Mesendoderm (in vitro differentiated cells): Measurements from ENCODE around the gene ALX3.

Experiments
- DNase-seq: peaks from one replicate; pipeline ENCODE4 v3.0.0; 2013
- H2AK5ac ChIP-seq: 2 replicates; pipeline ENCODE4 v1.6.1; 2013; ENCODE audit warnings: low read length, inconsistent platforms
- H2BK120ac ChIP-seq: 2 replicates; pipeline ENCODE4 v1.6.1; 2013; ENCODE audit warnings: low read depth, mild to moderate bottlenecking, low read length, moderate library complexity, mixed read lengths
- H2BK15ac ChIP-seq: replicated peaks from 2 replicates; pipeline ENCODE4 v1.6.1; 2013; ENCODE audit warnings: low read depth, mild to moderate bottlenecking, moderate library complexity
- H2BK5ac ChIP-seq: 2 replicates; pipeline ENCODE4 v1.6.1; 2013; ENCODE audit warnings: low read length, inconsistent platforms
- H3K18ac ChIP-seq: 2 replicates; pipeline ENCODE4 v1.6.1; 2013; ENCODE audit warnings: mild to moderate bottlenecking, low read length, mixed read lengths
- H3K23ac ChIP-seq: one replicate; pipeline ENCODE4 v1.6.1; 2013; ENCODE audit warnings: low read length
- H3K27ac ChIP-seq: 2 replicates; pipeline ENCODE4 v1.5.1; 2013; ENCODE audit warnings: low read depth, mild to moderate bottlenecking, inconsistent platforms, low read length, moderate library complexity
- H3K27me3 ChIP-seq: 2 replicates; pipeline ENCODE4 v1.6.1; 2013; ENCODE audit warnings: low read length, control low read depth, mild to moderate bottlenecking, inconsistent platforms; ENCODE audit not compliant: insufficient read depth, poor library complexity
- H3K36me3 ChIP-seq: 2 replicates; pipeline ENCODE4 v1.6.1; 2013; ENCODE audit warnings: low read length, inconsistent platforms; ENCODE audit not compliant: control insufficient read depth, insufficient read depth
- H3K4ac ChIP-seq: one replicate; pipeline ENCODE4 v1.6.1; 2013; ENCODE audit warnings: low read depth, mild to moderate bottlenecking, low read length, moderate library complexity
- H3K4me1 ChIP-seq: 2 replicates; pipeline ENCODE4 v1.6.1; 2013; ENCODE audit warnings: low read depth, low read length, inconsistent platforms; ENCODE audit not compliant: control insufficient read depth
- H3K4me2 ChIP-seq: 2 replicates; pipeline ENCODE4 v1.6.1; 2013; ENCODE audit warnings: low read length
- H3K4me3 ChIP-seq: 2 replicates; pipeline ENCODE4 v1.5.1; 2013; ENCODE audit warnings: mild to moderate bottlenecking, low read length
- H3K56ac ChIP-seq: one replicate; pipeline ENCODE4 v1.6.1; 2013; ENCODE audit warnings: low read length
- H3K79me1 ChIP-seq: 2 replicates; pipeline ENCODE4 v1.6.1; 2013; ENCODE audit warnings: low read length, inconsistent platforms
- H3K79me2 ChIP-seq: 2 replicates; pipeline ENCODE4 v1.6.1; 2013; ENCODE audit warnings: mild to moderate bottlenecking, low read length; ENCODE audit not compliant: control insufficient read depth, insufficient read depth
- H3K9ac ChIP-seq: 2 replicates; pipeline ENCODE4 v1.6.1; 2013; ENCODE audit warnings: low read length, inconsistent platforms
- H4K5ac ChIP-seq: one replicate; pipeline ENCODE4 v1.6.1; 2013; ENCODE audit warnings: low read length
- H4K8ac ChIP-seq: one replicate; pipeline ENCODE4 v1.6.1; 2013; ENCODE audit warnings: low read depth, mild to moderate bottlenecking, control low read depth, low read length, moderate library complexity
- WGBS: extraction: QIAGEN DNeasy Blood & Tissue Kit; methylation state at CpG from one replicate; pipeline ENCODE4 v1.1.7; 2013; ENCODE audit warnings: low lambda C conversion rate, missing lambda C conversion rate; ENCODE audit not compliant: insufficient coverage; ENCODE audit errors: extremely low coverage; 5-methylcytosine and 5-hydroxymethylcytosine counted together

The ALX3 gene

DNA sequence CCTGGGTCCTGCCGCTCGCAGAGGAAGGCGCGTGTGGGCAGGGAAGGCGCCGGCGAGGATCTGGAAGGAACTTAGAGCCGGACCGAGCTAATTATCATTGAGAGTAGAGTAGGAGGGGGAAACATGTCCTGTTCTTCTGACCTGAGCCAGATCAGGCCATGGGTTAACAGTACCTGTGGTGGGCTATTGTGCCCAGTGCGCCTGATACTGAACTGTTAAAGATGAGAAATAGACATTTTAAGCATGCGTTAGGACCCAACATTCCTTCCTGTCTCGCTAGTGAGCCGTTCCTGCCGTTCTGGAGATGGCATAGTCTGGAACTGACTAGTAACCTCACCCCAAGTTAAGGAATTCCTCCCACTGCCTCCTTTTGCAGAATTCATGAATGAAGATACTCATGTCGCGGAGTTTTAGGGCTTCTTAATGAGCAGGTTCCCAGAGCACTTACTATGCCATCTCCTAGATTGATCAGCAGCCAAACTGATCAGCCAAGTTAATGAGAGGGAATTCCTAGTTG lies 35.2 kb downstream of the ALX3 start:
- Histone ChIP-seq H3K23ac (no peak overlapping the region), H2AK5ac (no peak overlapping the region), H3K18ac (no peak overlapping the region), H3K27me3 (no peaks in the 10 kb centered on the region), H2BK15ac (no peak overlapping the region), H3K56ac (peak overlapping the region; percentile 82), H3K4me2 (peak overlapping the region; percentile 51), H3K36me3 (peaks cover 12% of the 10 kb centered on the region), H3K9ac (peak overlapping the region; percentile 72), H3K4me3 (peak overlapping the region; percentile 80), H3K27ac (no peak overlapping the region), H2BK5ac (no peak overlapping the region), H3K79me1 (peaks cover 10% of the 10 kb centered on the region), H3K4ac (no peak overlapping the region), H2BK120ac (no peak overlapping the region), H4K8ac (no peak overlapping the region), H3K4me1 (peaks cover 3% of the 10 kb centered on the region), H3K79me2 (peaks cover 15% of the 10 kb centered on the region), H4K5ac (no peak overlapping the region)
- WGBS = no CpG with 5 or more reads among the region's 16 CpGs
- DNase-seq = no peak

DNA sequence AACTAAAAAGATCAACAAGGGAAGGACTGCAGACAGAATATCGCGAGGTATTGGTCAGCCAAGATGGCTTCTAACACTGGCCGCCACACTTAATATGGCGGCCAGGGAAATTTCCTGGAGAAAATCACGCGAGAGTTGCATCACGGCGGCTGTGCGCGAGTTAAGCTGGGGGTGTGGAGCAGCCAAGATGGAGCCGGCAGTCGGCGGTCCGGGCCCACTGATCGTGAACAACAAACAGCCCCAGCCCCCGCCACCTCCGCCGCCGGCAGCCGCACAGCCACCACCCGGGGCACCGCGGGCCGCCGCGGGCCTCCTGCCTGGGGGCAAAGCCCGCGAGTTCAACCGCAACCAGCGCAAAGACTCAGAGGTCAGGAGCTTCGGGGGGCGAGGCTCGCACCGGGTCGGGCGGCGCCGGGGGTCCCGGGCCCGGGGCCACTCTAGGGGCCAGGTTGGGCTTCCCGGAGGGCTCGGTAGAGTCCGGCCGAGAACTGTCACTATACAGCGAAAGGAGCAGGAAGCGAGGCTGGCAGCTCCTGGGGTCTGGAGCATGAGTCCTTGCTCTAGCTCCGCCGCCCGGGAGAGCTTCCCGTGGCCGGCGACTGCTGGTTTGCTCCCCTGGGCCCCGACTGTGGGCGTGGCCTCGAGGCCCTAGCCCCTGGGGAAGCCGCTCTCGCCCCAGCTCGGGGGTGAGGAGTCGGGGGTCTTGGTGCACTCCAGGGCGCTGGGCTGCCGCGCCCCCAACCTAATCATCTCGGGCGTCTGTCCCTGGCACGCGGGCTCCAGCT lies 35.8 kb downstream of the ALX3 start, which contains the start of gene STRIP1:
Gene STRIP1, plus strand, starts transcription at position 174 of the 785 bp plus-strand sequence. Its CDS starts 14 bp downstream, at position 188.
- H3K9ac ChIP-seq = peak within 1 kb of the TSS; percentile 72
- DNase-seq = peak; percentile 97
- H3K79me1 ChIP-seq = peaks cover 10% of the 10 kb centered on the region
- no CpG with 5 or more reads among the region's 66 CpGs for WGBS
- H3K56ac ChIP-seq = peak within 1 kb of the TSS; percentile 82
- H3K27me3 ChIP-seq = no peaks in the 10 kb centered on the region
- peaks cover 11% of the 10 kb centered on the region for H3K36me3 ChIP-seq
- peak within 1 kb of the TSS; percentile 47 for H4K5ac ChIP-seq
- H3K79me2 ChIP-seq = peaks cover 15% of the 10 kb centered on the region
- no peak within 1 kb of the TSS for H2BK15ac ChIP-seq
- peak within 1 kb of the TSS; percentile 51 for H3K4me2 ChIP-seq
- no peak within 1 kb of the TSS for H2BK5ac ChIP-seq
- H3K27ac ChIP-seq = peak within 1 kb of the TSS; percentile 67
- H3K4me1 ChIP-seq = peaks cover 3% of the 10 kb centered on the region
- H4K8ac ChIP-seq = peak within 1 kb of the TSS; percentile 77
- peak within 1 kb of the TSS; percentile 80 for H3K4me3 ChIP-seq
- H3K18ac ChIP-seq = peak within 1 kb of the TSS; percentile 77
- H3K4ac ChIP-seq = peak within 1 kb of the TSS; percentile 49
- no peak within 1 kb of the TSS for H2AK5ac ChIP-seq
- no peak within 1 kb of the TSS for H3K23ac ChIP-seq
- no peak within 1 kb of the TSS for H2BK120ac ChIP-seq

DNA sequence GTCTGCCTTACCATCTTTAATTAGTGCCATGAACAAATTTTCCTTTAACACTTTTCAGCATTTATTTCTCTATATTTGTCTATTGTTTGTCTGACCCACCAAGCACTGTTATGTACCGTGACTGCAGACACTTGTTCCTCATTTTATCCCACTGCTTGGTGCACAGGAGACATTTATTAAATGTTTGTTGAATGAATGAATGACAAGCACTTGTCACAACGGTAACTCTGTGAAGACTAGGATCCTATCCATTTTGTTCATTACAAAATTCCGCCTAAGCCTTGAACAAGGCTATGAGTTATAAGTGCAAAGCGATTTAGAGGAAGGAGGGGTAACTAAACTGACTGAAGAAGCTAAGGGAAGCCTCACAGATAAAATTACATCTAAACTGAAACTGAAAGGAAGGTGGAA lies 36.4 kb downstream of the ALX3 start:
- no peak overlapping the region for H3K4ac ChIP-seq
- H3K36me3 ChIP-seq = peaks cover 7% of the 10 kb centered on the region
- no peak for DNase-seq
- no peak overlapping the region for H2BK120ac ChIP-seq
- H3K27ac ChIP-seq = no peak overlapping the region
- H2BK5ac ChIP-seq = no peak overlapping the region
- H3K4me1 ChIP-seq = peaks cover 3% of the 10 kb centered on the region
- H3K56ac ChIP-seq = peak overlapping the region; percentile 11
- H4K8ac ChIP-seq = peak overlapping the region; percentile 77
- no peak overlapping the region for H2AK5ac ChIP-seq
- no peak overlapping the region for H3K4me2 ChIP-seq
- H3K27me3 ChIP-seq = no peaks in the 10 kb centered on the region
- no peak overlapping the region for H3K9ac ChIP-seq
- H3K23ac ChIP-seq = no peak overlapping the region
- H2BK15ac ChIP-seq = no peak overlapping the region
- peaks cover 15% of the 10 kb centered on the region for H3K79me2 ChIP-seq
- no peak overlapping the region for H3K18ac ChIP-seq
- H3K4me3 ChIP-seq = no peak overlapping the region
- no peak overlapping the region for H4K5ac ChIP-seq
- WGBS = no CpG with 5 or more reads among the region's 4 CpGs
- peaks cover 10% of the 10 kb centered on the region for H3K79me1 ChIP-seq

DNA sequence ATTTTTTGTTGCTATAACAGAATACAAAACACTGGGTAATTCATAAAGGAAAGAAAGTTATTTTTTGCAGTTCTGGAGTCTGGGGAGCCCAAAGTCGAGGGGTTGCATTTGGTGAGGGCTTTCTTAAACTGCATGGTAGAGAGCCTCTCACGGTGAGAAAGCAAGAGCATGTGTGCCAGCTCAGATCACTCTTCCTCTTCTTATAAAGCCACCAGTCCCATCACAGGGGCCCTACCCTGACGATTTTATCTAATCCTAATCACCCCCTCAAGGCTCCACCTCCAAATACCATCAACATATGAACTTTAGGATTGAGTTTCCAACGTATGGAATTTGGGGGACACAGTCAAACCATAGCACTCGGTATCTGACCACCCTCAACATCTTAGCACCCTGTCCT lies 37.1 kb downstream of the ALX3 start:
- H3K18ac ChIP-seq = no peak overlapping the region
- H3K56ac ChIP-seq = no peak overlapping the region
- H4K8ac ChIP-seq = no peak overlapping the region
- DNase-seq = no peak
- no peak overlapping the region for H3K27ac ChIP-seq
- H3K23ac ChIP-seq = no peak overlapping the region
- H2BK15ac ChIP-seq = no peak overlapping the region
- no peak overlapping the region for H2BK120ac ChIP-seq
- H3K27me3 ChIP-seq = no peaks in the 10 kb centered on the region
- no peak overlapping the region for H2AK5ac ChIP-seq
- H3K4me2 ChIP-seq = no peak overlapping the region
- no peak overlapping the region for H3K4me3 ChIP-seq
- peaks cover 4% of the 10 kb centered on the region for H3K36me3 ChIP-seq
- H2BK5ac ChIP-seq = no peak overlapping the region
- H4K5ac ChIP-seq = peak overlapping the region; percentile 47
- H3K4me1 ChIP-seq = peaks cover 3% of the 10 kb centered on the region
- peaks cover 10% of the 10 kb centered on the region for H3K79me1 ChIP-seq
- H3K9ac ChIP-seq = no peak overlapping the region
- H3K4ac ChIP-seq = no peak overlapping the region
- no CpG with 5 or more reads among the region's 5 CpGs for WGBS
- H3K79me2 ChIP-seq = peaks cover 15% of the 10 kb centered on the region

DNA sequence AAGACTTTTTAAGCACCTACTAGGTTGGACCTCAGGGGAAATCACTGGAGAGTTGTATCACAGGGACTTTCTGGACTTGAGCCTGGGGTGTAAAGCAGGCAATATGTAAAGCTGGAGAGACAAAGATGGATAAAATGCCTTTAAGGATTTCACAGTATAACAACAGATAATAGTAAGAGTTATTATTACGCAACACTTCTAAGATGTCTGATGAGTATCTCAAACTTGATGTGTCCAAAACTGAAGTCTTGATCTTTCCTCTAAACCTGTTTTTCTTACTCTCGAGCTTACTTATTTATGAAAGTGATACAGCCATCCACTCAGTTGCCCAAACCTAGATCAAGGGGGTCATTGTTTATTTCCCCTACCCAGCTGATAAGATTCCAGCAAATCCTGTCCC lies 38.1 kb downstream of the ALX3 start:
- Histone ChIP-seq H3K27ac (no peak overlapping the region), H3K4me2 (no peak overlapping the region), H3K4ac (no peak overlapping the region), H2AK5ac (no peak overlapping the region), H3K79me2 (peaks cover 15% of the 10 kb centered on the region), H3K27me3 (no peaks in the 10 kb centered on the region), H3K9ac (no peak overlapping the region), H4K5ac (no peak overlapping the region), H2BK120ac (no peak overlapping the region), H2BK5ac (no peak overlapping the region), H3K79me1 (peaks cover 5% of the 10 kb centered on the region), H3K56ac (no peak overlapping the region), H3K18ac (no peak overlapping the region), H3K4me1 (peaks cover 3% of the 10 kb centered on the region), H3K23ac (no peak overlapping the region), H4K8ac (no peak overlapping the region), H3K4me3 (no peak overlapping the region), H2BK15ac (no peak overlapping the region), H3K36me3 (no peaks in the 10 kb centered on the region)
- WGBS = no CpG with 5 or more reads among the region's 2 CpGs
- DNase-seq = no peak
